Measurements from ENCODE around the gene BHMT2.

Gene BHMT2

GRCh38 chr5:79124607-79125006 is 55.0 kb downstream of the BHMT2 start:
- DNase-seq = no peak

GRCh38 chr5:79130781-79131180 is 61.2 kb downstream of the BHMT2 start:
- DNase-seq = no peak

- DNase-seq = no peak
These were observed 63.6 kb downstream of the BHMT2 start for GRCh38 chr5:79133121-79133656.

GRCh38 chr5:79133657-79134451 is 64.3 kb downstream of the BHMT2 start:
- DNase-seq = peak; percentile 79 to 84

GRCh38 chr5:79135790-79136553 is 66.4 kb downstream of the BHMT2 start:
- DNase-seq = no peak

- no peak for DNase-seq
These were observed 67.1 kb downstream of the BHMT2 start for GRCh38 chr5:79136618-79137017.

Measured in activated T-cell treated with anti-CD3 and anti-CD28 coated beads, Interleukin-2, amount 50 U/mL, for 48 hours (primary cell).